Fibroblast of pulmonary artery (primary cell): ENCODE measurements around the gene TSPAN9.

ENCODE experiments used
- DNase-seq: peaks from one replicate; pipeline ENCODE4 v3.0.0-alpha.2; 2010; ENCODE audit warnings: low read depth
- H3K4me3 ChIP-seq: replicated peaks from 2 replicates; pipeline ENCODE4 v1.5.1; 2011; ENCODE audit warnings: low read depth, mild to moderate bottlenecking, control low read depth, low read length, moderate library complexity
- TF ChIP-seq, protein P1 (sequence below): IDR thresholded peaks from 2 replicates; pipeline ENCODE4 v1.5.1; 2011; ENCODE audit warnings: mild to moderate bottlenecking, control low read depth, low read length, inconsistent platforms; ENCODE audit errors: missing control alignments

TSPAN9 gene

GRCh38 chr12:3116106-3116844, 39.1 kb downstream of the TSPAN9 start:
- TF ChIP-seq, protein P1, sequence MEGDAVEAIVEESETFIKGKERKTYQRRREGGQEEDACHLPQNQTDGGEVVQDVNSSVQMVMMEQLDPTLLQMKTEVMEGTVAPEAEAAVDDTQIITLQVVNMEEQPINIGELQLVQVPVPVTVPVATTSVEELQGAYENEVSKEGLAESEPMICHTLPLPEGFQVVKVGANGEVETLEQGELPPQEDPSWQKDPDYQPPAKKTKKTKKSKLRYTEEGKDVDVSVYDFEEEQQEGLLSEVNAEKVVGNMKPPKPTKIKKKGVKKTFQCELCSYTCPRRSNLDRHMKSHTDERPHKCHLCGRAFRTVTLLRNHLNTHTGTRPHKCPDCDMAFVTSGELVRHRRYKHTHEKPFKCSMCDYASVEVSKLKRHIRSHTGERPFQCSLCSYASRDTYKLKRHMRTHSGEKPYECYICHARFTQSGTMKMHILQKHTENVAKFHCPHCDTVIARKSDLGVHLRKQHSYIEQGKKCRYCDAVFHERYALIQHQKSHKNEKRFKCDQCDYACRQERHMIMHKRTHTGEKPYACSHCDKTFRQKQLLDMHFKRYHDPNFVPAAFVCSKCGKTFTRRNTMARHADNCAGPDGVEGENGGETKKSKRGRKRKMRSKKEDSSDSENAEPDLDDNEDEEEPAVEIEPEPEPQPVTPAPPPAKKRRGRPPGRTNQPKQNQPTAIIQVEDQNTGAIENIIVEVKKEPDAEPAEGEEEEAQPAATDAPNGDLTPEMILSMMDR = no peak
- no peak overlapping the region for H3K4me3 ChIP-seq
- DNase-seq = no peak

- peak overlapping the region; percentile 29 for H3K4me3 ChIP-seq
- TF ChIP-seq, protein P1 = no peak
- DNase-seq = peak; percentile 96
Measured at GRCh38 chr12:3117144-3117581, 40.0 kb downstream of the TSPAN9 start.

- H3K4me3 ChIP-seq = peak overlapping the region; percentile 29
- peak; percentile 88 for DNase-seq
- TF ChIP-seq, protein P1 = no peak
Measured at GRCh38 chr12:3117591-3118015, 40.4 kb downstream of the TSPAN9 start.

DNA sequence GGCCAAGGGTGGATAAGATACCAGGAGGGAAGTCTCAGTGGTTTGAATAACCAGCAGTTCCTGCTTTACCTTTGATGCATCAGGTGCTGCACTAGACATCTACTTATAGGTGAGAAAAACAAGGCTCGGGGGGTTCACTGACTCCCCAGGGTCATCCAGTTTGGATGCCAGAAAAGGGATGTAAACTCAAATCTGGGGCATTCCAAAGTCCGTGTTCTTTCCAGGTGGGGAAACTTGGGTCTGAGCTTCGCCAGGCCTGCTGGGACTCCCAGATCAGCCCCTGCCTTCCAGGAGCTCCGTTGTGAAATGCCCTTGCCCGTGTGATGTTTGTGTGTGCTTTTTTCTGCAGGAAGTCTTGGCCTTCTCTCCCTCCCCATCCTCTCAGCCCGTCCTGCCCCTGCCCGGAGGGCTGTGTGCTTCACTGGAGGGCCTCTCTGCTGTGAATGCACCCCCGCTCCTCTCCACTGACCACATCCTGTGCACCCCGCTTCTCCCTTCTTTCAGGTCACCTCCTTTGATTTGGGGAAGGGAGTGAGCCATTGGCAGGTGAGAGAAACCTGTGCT, 42.1 kb downstream of the TSPAN9 start:
- TF ChIP-seq, protein P1 = no peak

GRCh38 chr12:3119756-3120601, 42.8 kb downstream of the TSPAN9 start:
- H3K4me3 ChIP-seq = no peak overlapping the region
- DNase-seq = peak; percentile 42

More for the DNA sequence above, 42.1 kb downstream of the TSPAN9 start:
- no peak overlapping the region for H3K4me3 ChIP-seq
- DNase-seq = peak; percentile 41

DNA sequence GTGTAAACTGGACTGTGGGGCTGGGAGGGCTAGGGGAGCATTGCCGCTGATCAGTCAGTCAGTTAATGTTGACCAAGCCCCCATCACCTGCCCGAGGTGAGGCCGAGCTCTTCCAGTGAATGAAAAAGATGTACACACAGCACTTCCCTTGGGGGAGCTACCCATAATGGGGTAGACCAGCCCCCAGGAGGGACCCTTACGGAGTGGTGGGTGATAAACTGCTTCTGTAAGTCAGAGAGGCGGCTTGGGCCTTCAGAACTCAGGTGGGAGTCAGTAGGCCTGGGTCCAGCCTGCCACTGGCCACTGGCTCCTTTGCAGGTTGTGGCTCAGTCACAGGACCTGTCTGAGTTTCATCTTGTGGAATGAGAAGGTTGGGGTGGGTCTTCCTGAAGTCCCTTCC, 43.5 kb downstream of the TSPAN9 start:
- no peak overlapping the region for H3K4me3 ChIP-seq
- TF ChIP-seq, protein P1 = no peak
- no peak for DNase-seq

More at GRCh38 chr12:3119756-3120601, 42.8 kb downstream of the TSPAN9 start:
- TF ChIP-seq, protein P1 = no peak
